ENCODE data around the gene FANCF.

The FANCF gene

DNA sequence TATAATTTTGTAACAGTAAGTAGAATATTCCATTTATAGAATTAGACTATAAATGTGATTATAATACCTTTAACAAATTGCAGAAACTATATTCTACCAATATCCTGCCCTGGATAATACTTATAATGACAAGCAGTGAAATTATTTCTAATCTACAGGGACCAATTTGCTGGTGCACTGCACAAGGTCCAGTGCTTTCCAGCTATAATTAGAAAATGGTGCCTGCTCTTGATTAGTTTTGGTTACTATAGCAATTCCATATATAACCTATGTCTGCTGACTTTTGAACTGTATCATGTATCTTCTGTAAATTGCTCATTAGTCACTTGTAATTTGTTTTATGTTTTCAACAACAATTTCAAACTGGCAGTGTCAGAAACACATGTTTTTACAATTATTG lies 23.1 kb downstream of the FANCF start:
- no peak for TF ChIP-seq FOXP2 (optimal IDR thresholded peaks at IDR 0.05; ENCODE audit: borderline replicate concordance, extremely low read depth, extremely low read length, insufficient read depth)

- TF ChIP-seq FOXP2 (optimal IDR thresholded peaks at IDR 0.05; ENCODE audit: borderline replicate concordance, extremely low read depth, extremely low read length, insufficient read depth) = no peak
- no peak for TF ChIP-seq TAF1 (IDR thresholded peaks at IDR 0.05; ENCODE audit: borderline replicate concordance, insufficient read depth, low read length)
- TF ChIP-seq SIN3A (IDR thresholded peaks at IDR 0.05; ENCODE audit: borderline replicate concordance, insufficient read depth, low read length) = no peak
- TF ChIP-seq POLR2AphosphoS5 (IDR thresholded peaks at IDR 0.05; ENCODE audit: low read depth, low read length) = no peak
- no peak for TF ChIP-seq REST (IDR thresholded peaks at IDR 0.05; ENCODE audit: insufficient read depth in 1 of 2, low read depth in 2 of 2, low read length in 2 of 2)
Measured at GRCh38 chr11:22599458-22599857, 26.2 kb downstream of the FANCF start.

DNA sequence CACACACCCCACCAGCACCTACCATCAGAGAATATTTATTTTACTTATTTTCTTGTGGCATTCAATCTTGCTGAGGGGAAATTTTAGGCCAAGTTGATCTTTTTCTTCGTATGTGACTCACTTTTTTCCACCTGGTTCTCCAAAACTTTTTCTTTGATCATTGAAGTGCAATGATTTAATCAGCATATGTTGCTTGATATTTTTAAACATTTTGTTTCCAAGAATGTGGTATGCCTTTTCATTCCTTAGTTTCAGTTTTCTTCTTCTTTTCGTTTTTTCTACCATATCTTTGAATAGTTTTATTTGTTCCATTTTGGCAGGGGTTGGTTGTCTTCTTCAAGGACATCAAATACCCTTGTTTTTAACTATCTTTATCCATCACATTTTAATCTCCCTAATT lies 28.6 kb downstream of the FANCF start:
- TF ChIP-seq POLR2AphosphoS5 (IDR thresholded peaks at IDR 0.05; ENCODE audit: low read depth, low read length) (no peak), TAF1 (IDR thresholded peaks at IDR 0.05; ENCODE audit: borderline replicate concordance, insufficient read depth, low read length) (no peak), FOXP2 (optimal IDR thresholded peaks at IDR 0.05; ENCODE audit: borderline replicate concordance, extremely low read depth, extremely low read length, insufficient read depth) (no peak), REST (IDR thresholded peaks at IDR 0.05; ENCODE audit: insufficient read depth in 1 of 2, low read depth in 2 of 2, low read length in 2 of 2) (no peak), SIN3A (IDR thresholded peaks at IDR 0.05; ENCODE audit: borderline replicate concordance, insufficient read depth, low read length) (no peak)

DNA sequence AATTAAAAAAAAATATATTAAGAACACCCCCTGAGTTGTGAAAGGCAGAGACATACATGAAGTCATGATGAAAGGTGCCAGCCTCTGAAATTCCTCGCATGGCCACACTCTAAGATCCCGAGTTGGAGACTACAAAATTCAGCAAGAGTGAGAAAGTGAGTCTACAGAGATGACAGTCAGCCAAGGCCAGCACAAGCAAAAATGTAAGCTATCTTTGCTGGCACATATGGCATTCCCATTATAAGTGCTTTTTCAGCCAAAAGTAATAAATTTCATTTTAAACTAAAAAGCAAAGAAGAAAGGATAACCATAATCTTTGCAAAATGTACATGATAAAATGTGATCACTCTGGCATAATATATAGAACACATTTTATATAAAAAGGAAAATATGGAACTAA lies 40.6 kb downstream of the FANCF start:
- TF ChIP-seq SIN3A (IDR thresholded peaks at IDR 0.05; ENCODE audit: borderline replicate concordance, insufficient read depth, low read length) (no peak), FOXP2 (optimal IDR thresholded peaks at IDR 0.05; ENCODE audit: borderline replicate concordance, extremely low read depth, extremely low read length, insufficient read depth) (no peak), POLR2AphosphoS5 (IDR thresholded peaks at IDR 0.05; ENCODE audit: low read depth, low read length) (no peak), REST (IDR thresholded peaks at IDR 0.05; ENCODE audit: insufficient read depth in 1 of 2, low read depth in 2 of 2, low read length in 2 of 2) (no peak)

GRCh38 chr11:22583963-22584492 lies 41.6 kb downstream of the FANCF start:
- TF ChIP-seq POLR2AphosphoS5 (IDR thresholded peaks at IDR 0.05; ENCODE audit: low read depth, low read length) (no peak), FOXP2 (optimal IDR thresholded peaks at IDR 0.05; ENCODE audit: borderline replicate concordance, extremely low read depth, extremely low read length, insufficient read depth) (no peak), REST (IDR thresholded peaks at IDR 0.05; ENCODE audit: insufficient read depth in 1 of 2, low read depth in 2 of 2, low read length in 2 of 2) (no peak)
